HG03558 (cell line): Measurements from ENCODE around the gene MED12.

Source experiments
- ATAC-seq: cut with Tn5 transposase; IDR thresholded peaks from one replicate; pipeline ENCODE4 v1.9.1; 2021; ENCODE audit warnings: moderate number of reproducible peaks; ENCODE audit not compliant: unreplicated experiment; ENCODE audit errors: extremely low read depth

The MED12 gene

DNA sequence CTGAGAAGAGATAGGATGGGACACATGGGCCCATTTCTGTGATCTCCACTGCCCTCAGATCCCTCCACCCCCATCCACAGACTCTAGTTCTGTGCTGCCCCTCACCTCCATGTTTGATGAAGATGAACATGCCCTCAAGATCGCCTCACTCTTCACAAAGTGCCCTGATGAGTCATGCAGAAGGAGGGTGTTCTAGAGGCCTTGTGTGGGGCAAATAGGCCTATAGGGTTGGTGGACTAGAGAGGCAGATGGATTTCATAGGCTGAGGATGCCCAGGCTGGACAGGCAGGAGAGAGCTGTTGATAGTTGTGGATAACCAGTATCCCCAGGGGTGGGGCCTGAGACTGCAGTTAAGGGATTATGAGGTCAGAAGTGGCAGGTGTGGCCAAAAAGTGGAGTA lies 12.0 kb upstream of the MED12 start, which contains the start of gene CXorf65:
CXorf65 (minus strand) TSS at position 314 of the 400 bp plus-strand sequence; CDS start at position 130, 184 bp downstream.
- ATAC-seq, result no peak

DNA sequence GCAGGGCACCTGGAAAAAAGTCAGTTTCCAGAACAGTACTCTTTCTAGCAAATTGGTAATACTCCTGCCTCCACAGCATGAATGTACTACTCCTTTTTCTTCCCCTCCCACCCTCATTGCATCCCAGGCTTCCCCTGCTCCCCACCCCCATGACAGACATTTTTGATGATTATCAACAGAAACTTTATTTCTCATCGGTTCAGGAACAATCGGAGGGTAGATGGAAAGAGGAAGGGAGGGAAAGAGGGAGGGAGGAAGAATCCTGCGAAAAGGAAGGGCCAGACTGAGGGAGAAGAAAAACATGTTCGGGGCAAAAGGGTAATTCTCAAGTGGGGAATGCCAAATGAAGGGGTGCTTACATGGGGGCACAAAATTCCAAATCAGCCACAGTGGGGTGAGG lies 11.2 kb upstream of the MED12 start:
- ATAC-seq, result no peak

GRCh38 chrX:71107762-71108360 lies 10.5 kb upstream of the MED12 start:
- no peak for ATAC-seq

DNA sequence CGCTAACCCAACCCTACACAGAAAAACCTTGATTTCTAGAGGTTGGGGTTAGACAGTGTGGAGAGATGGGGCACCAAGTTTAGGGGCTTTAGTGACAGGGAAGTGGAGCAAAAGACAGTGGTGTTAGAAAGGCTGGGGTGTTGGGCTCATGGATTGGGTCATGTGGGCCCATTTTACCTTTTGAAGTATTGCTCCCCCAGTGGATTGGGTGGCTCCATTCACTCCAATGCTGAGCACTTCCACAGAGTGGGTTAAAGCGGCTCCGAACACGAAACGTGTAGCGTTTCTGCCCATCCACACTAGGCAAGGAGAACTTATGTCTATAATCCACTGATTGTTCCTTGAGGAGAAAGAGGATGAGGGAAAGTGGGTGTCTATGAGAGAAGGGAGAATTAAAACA lies 9.3 kb upstream of the MED12 start:
- ATAC-seq, result no peak

DNA sequence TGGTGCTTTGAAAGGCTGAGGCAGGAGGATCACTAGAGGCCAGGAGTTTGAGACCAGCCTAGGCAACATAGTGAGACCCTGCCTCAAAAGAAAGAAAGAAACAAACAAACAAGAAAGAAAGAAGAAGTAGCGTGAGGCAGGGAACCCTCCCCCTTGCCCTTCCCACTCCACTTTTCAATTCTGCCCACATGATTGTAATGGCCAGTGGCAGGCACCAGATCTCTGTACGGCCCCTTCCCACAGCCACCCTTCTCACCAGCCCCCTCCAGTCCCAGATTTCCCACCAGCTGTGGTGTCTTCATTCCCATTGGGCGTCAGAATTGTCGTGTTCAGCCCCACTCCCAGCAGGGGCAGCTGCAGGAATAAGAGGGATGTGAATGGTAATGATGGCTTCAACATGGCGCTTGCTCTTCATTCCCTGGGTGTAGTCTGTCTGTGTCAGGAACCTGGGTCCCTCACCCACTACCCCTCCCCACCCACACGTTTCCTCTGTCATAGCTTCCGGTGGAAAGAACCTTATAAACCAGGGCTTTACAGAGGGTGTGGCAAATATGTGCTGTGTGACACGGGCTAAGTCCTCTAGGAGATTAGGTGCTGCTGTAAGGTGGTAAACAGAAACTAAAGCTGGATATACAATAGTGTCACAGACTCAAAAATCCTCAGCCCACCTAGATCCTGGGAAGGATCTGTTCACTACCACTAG lies 7.1 kb upstream of the MED12 start, which contains the start of gene IL2RG:
IL2RG (minus strand) TSS at position 437 of the 703 bp plus-strand sequence; CDS start at position 399, 38 bp downstream.
- peak; percentile 83 for ATAC-seq

GRCh38 chrX:71111921-71112431 lies 6.4 kb upstream of the MED12 start:
- ATAC-seq, result no peak

DNA sequence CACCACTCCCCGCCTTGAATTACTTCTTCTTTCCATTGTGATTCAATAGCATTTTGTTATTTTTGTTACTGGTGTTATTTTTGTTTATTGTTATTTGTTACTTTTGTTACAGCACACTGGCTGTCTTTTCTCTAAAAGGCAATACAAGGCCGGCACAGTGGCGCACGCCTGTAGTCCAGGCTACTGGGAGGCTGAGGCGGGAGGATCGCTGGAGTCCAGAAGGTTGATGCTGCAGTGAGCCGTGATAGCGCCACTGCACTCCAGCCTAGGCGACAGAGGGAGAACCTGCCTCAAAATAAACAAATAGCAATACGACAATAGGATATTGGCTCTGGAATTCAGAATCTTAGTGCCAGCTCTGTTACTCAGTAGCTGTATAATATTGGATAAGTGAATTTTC lies 1.0 kb upstream of the MED12 start:
- ATAC-seq, result no peak

- no peak for ATAC-seq
These were observed 664 bp downstream of the MED12 start for GRCh38 chrX:71118985-71119535.

DNA sequence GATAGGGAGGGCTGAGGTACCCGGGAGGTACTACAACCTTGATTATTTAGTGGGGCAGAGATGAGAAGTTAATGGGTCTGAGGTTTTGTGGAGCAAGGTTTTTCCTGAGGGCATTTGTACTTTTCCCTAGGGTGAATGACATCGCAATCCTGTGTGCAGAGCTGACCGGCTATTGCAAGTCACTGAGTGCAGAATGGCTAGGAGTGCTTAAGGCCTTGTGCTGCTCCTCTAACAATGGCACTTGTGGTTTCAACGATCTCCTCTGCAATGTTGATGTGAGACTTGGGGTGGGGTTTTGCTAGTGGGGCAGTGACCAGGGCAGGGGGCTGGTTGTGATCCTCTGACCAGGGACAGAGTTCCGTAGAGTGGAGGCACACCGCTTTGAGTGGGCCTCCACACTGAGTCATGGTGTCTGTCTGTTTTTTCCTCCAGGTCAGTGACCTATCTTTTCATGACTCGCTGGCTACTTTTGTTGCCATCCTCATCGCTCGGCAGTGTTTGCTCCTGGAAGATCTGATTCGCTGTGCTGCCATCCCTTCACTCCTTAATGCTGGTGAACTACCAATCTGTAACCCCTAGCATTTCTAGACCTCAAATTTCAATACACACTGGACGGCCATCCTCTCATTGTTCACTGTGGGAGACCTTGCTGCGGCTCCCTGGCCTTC lies 9.9 kb downstream of the MED12 start:
- ATAC-seq, result no peak

GRCh38 chrX:71128915-71129765 lies 10.7 kb downstream of the MED12 start:
- ATAC-seq, result peak; percentile 56

DNA sequence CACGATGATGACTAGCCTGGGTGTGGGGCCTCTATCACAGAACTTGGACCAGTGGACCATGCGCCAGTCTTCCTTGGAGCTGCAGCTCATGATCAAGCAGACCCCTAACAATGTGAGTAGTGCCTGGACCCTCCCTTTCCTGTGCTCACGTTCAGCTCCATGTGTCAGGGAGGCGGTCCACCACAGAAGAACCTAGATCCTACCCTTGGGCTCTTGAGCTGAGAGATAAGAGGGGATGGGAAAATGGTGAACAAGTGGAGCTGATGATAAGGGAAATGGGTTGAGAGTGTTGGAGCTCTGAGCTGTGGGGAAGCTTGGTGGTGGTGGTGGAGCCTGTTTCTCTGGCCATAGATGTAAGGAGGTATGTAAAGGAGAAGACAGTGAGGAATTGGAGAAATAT lies 13.1 kb downstream of the MED12 start:
- ATAC-seq, result no peak

GRCh38 chrX:71140440-71140839 lies 22.0 kb downstream of the MED12 start:
- no peak for ATAC-seq

DNA sequence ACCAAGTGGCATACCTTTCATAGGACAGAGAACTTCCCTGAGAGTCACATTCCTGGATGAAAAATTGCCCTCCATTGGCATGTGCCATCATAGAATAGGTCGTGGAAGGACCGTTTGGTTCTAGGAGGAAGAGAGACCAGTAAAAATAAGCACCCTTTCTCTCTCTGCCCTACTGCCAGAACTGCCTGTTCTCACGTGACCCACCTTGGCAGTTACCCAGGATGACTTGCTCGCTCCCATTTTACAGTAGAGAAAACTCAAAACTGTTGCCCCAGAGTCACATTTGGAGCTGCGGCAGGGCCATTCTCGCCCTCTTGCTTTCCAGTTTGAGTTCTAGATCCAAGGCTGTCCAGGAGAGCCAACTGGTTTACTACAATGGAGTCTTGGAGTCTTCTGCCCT lies 25.1 kb downstream of the MED12 start:
- no peak for ATAC-seq

DNA sequence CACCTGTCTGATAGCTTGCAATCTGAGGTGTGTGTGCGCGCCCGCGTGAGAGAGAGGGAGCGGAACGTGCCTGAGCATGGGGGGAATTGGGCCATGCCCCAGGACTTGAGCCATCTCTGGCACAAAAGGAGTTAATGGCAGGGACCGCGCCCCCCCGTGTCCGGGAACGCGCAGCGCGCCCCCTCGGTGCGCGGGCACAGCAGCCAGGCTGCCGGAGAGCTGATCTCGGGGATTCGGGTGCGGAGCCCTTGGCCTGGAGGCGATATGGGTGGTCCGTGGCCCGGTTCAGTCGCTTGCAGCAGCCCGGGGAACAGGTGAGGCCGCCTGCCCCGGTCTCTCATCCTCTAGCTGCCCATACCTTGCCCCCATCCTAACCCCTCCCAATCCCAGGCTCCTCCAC lies 26.3 kb downstream of the MED12 start, which contains the start of gene NLGN3:
NLGN3 (plus strand) TSS at position 191 of the 400 bp plus-strand sequence. CDS start 2,909 bp downstream, outside the sequence.
- ATAC-seq, result no peak

- no peak for ATAC-seq
These were observed 29.3 kb downstream of the MED12 start for GRCh38 chrX:71147496-71148277.

- ATAC-seq, result no peak
These were observed 29.9 kb downstream of the MED12 start for GRCh38 chrX:71148278-71148663.

GRCh38 chrX:71151366-71151765 lies 33.0 kb downstream of the MED12 start:
- no peak for ATAC-seq

GRCh38 chrX:71154196-71154595 lies 35.8 kb downstream of the MED12 start:
- ATAC-seq, result no peak

DNA sequence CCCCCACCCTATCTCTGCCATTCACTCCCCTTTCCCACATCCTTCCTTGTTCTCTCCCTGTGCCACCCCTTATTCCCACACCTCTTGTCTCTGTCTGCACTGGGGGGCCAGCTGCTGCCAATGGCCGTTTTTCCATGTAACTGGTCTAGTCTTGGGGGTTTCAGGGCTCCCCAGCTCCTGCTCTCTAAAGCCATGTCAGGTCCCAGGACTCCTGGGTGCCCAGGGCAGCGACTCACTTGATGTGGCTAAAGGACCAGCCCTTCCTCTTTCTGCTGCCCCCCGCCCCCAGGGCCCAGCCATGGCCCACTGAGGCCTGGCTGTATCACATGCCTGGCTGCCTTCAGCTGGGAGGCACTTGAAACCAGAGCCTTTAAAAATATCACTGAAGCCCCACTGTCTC lies 36.2 kb downstream of the MED12 start:
- no peak for ATAC-seq
